AG04450 (cell line): Measurements from ENCODE around the gene NRDC. TPM values are rescaled to one million over a fixed set of nuclear protein-coding genes. Genes with fewer than 3 reads are reported as not detected.

Source experiments
- CTCF ChIA-PET: fragments of 300-600, 350-600 bp; formaldehyde crosslinking; extraction: SDS; loops from one replicate; lab custom pipeline; 2022; ENCODE audit warnings: antibody characterized with exemption, inconsistent platforms; lab: Charles Lee
- POLR2A ChIA-PET: fragments of 350-600 bp; formaldehyde crosslinking; extraction: SDS; loops from one replicate; lab custom pipeline; 2021; ENCODE audit warnings: antibody characterized with exemption, inconsistent platforms; lab: Yijun Ruan, JAX
- DNase-seq: peaks from one replicate; pipeline ENCODE4 v3.0.0-alpha.2; 2011; ENCODE audit warnings: low read depth, low spot score
- H3K27ac ChIP-seq: one replicate; pipeline ENCODE4 v1.5.1; 2012; ENCODE audit warnings: low read depth, low read length, control low read depth
- H3K27me3 ChIP-seq: one replicate; pipeline ENCODE4 v1.6.0; 2012; ENCODE audit warnings: low read length; ENCODE audit not compliant: control insufficient read depth, insufficient read depth
- H3K4me3 ChIP-seq: 2 replicates; pipeline ENCODE4 v1.5.1; 2011; ENCODE audit warnings: mild to moderate bottlenecking, low read depth, low read length, control low read depth
- H3K9me3 ChIP-seq: 2 replicates; pipeline ENCODE4 v1.5.1; 2012; ENCODE audit warnings: low read length; ENCODE audit not compliant: control insufficient read depth, insufficient read depth
- polyA plus RNA-seq: library from polyadenylated mRNA; depleted of rRNA; stranded (reverse); fragments of >200 nt; gene quantifications from 2 replicates; pipeline ENCODE4 v1.2.3, GENCODE V29; 2011
- TF ChIP-seq, protein P1 (sequence below): IDR thresholded peaks from 2 replicates; pipeline ENCODE4 v1.5.1; 2011; ENCODE audit warnings: low read depth, low read length, control low read depth, inconsistent platforms

The NRDC gene
- polyA plus RNA-seq, 1 experiment: 172 TPM

DNA sequence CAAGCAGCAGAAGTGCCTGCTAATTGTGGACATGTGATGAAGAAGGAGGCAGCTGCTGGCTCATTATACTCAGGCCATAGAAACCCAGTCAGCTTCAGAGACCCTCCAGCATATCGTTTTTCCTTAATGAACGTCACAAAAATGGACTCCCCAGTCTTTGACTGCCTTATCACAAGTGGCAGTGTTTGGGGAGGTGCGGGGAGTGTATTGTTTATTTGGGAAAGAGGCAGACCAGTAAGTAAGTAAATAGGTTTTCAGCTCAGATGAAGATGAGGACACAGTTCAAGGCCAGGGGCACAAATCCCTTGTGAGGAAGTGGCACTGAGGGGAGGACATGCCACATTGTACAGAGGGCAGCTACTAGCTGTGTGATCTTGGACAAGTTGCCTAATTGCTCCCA lies 43.5 kb upstream of the NRDC start:
- Histone ChIP-seq H3K27me3 (no peaks in the 10 kb centered on the region), H3K4me3 (no peak overlapping the region), H3K9me3 (no peaks in the 10 kb centered on the region), H3K27ac (no peak overlapping the region)
- ChIA-PET POLR2A (no interaction called here), CTCF (no interaction called here)
- TF ChIP-seq, protein P1, sequence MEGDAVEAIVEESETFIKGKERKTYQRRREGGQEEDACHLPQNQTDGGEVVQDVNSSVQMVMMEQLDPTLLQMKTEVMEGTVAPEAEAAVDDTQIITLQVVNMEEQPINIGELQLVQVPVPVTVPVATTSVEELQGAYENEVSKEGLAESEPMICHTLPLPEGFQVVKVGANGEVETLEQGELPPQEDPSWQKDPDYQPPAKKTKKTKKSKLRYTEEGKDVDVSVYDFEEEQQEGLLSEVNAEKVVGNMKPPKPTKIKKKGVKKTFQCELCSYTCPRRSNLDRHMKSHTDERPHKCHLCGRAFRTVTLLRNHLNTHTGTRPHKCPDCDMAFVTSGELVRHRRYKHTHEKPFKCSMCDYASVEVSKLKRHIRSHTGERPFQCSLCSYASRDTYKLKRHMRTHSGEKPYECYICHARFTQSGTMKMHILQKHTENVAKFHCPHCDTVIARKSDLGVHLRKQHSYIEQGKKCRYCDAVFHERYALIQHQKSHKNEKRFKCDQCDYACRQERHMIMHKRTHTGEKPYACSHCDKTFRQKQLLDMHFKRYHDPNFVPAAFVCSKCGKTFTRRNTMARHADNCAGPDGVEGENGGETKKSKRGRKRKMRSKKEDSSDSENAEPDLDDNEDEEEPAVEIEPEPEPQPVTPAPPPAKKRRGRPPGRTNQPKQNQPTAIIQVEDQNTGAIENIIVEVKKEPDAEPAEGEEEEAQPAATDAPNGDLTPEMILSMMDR: no peak
- no peak for DNase-seq

DNA sequence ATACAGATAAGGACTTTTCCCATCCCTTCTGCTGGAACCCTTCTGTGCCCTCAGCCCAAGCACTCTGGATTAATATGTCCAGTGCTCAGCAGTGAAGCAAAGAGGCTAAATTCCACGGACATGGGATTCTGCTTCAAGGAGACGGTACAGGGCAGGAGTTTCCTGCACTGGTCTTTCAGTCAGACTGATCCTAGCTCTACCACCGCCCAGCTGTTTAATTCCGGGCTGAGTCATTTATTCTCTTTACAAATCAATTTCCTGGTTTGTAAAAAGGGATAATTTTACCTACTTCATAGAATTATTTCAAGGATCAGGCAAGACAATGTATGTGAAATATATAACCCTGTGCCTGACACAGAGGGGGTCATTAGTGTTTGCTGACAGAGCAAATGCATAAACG lies 41.6 kb upstream of the NRDC start:
- DNase-seq: no peak
- no peak overlapping the region for H3K27ac ChIP-seq
- ChIA-PET CTCF (interaction anchor here (0.6 to 1.9 kb wide), 2 partner anchors 23 to 83 kb away, joined by 6 to 7 read pairs; no protein-coding TSS in a partner anchor), POLR2A (no interaction called here)
- no peaks in the 10 kb centered on the region for H3K27me3 ChIP-seq
- no peak overlapping the region for H3K4me3 ChIP-seq
- no peaks in the 10 kb centered on the region for H3K9me3 ChIP-seq
- TF ChIP-seq, protein P1: no peak

DNA sequence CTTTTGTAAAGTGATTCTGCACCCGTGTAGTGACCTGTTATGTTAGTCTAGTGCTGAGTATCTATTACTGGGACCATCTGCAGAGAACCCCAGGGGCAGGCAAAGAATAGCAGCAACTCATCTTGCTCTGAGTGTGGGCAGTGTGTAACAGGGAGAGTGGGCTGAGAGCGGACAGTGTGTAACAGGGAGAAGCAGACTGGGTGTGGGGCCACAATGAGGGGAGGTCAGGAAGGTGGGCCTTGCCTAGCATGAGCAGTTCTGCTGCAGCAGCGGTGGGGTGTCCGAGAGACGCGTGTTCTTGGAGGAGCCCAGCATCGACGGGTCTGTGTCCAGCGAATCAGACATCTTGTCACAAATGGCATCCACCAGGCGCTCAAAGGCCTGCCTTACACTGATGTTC lies 41.2 kb upstream of the NRDC start:
- ChIA-PET POLR2A (no interaction called here), CTCF (interaction anchor here (0.6 to 1.9 kb wide), 2 partner anchors 22 to 84 kb away, joined by 6 to 7 read pairs; no protein-coding TSS in a partner anchor)
- DNase-seq: no peak
- TF ChIP-seq, protein P1: no peak
- Histone ChIP-seq H3K27me3 (no peaks in the 10 kb centered on the region), H3K9me3 (no peaks in the 10 kb centered on the region), H3K4me3 (no peak overlapping the region), H3K27ac (no peak overlapping the region)

DNA sequence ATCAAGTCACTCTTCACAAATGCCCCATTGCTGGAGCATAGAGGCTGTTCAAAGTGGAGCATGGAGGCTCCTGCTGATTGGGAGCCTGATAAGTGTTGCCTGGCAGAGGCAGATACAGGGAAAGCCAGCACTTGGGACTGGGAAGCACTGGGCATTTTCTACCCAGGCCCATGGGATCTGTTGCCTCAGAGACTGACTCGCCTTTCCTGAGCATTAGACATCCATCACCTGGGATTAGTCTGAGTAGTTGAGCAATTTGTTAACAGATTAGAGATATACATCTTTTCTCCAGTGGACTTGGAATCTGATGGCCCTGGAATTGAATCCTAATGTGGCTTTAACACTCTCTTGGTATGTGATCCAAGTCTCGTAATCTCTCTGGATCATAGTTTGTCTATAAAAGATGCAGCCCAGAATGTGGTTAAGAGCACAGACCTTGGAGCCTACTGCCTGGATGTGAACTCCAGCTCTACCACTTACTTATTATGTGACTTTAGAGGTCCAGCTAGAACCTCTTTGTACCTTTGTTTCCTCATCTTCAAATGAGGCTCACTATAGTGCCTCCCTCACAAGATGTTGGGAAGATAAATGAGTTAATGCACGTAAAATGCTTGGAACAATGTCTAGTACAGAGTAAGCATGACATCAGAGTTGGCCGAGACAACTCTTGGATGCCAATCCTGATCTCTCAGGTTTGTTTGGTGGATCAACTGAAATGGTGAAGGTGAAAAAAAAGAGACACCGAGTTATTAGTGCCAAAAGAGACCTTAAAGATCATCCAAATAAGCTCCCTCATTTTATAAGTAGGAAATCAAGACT lies 38.3 kb upstream of the NRDC start:
- H3K9me3 ChIP-seq: no peaks in the 10 kb centered on the region
- H3K27me3 ChIP-seq: no peaks in the 10 kb centered on the region
- no peak overlapping the region for H3K4me3 ChIP-seq
- TF ChIP-seq, protein P1: no peak
- ChIA-PET POLR2A (no interaction called here), CTCF (interaction anchor here (1.3 kb wide), 1 partner anchor 19 kb away, joined by 3 read pairs; no protein-coding TSS in a partner anchor)
- no peak for DNase-seq
- H3K27ac ChIP-seq: peak overlapping the region; percentile 25

DNA sequence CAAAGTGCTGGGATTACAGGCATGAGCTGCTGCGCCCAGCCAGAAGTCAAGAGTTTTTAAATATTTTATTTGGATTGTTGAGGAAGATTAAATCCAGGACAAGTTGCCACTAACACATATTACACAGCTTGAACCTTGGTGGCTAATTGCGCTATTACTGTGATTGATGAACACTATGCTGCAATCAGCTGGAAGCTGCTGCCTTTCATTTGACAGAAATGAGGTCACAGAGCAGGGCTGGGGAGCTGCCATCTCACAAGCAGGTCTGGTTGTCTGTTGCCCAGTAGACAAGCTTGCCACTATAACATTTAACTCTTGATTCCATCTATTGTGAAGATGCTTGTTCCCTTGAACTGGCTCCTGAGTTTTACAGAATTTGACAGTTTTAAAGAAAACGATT lies 37.4 kb upstream of the NRDC start:
- H3K9me3 ChIP-seq: no peaks in the 10 kb centered on the region
- no peak for DNase-seq
- ChIA-PET POLR2A (no interaction called here), CTCF (interaction anchor here (1.2 kb wide), 1 partner anchor 19 kb away, joined by 4 read pairs; no protein-coding TSS in a partner anchor)
- no peak overlapping the region for H3K27ac ChIP-seq
- no peaks in the 10 kb centered on the region for H3K27me3 ChIP-seq
- TF ChIP-seq, protein P1: no peak
- no peak overlapping the region for H3K4me3 ChIP-seq
